ENCODE results near the gene LDLRAD3.

The LDLRAD3 gene

GRCh38 chr11:36123336-36124101, 179.7 kb downstream of the LDLRAD3 start:
- Histone ChIP-seq H3K27me3 (ENCODE audit: control insufficient read depth, insufficient read depth, low read length) (no peaks in the 10 kb centered on the region), H3K4me1 (no peaks in the 10 kb centered on the region), H3K9ac (no peak overlapping the region), H3K36me3 (ENCODE audit: control insufficient read depth, insufficient read depth, low read length) (no peaks in the 10 kb centered on the region), H3K79me2 (no peaks in the 10 kb centered on the region), H3K4me3 (ENCODE audit: low read depth, low read length) (no peak overlapping the region), H2AFZ (no peak overlapping the region), H3K4me2 (ENCODE audit: low read length) (no peak overlapping the region), H3K9me3 (ENCODE audit: control insufficient read depth, low read length) (no peaks in the 10 kb centered on the region), H3K27ac (no peak overlapping the region)
- no peak for TF ChIP-seq CTCF (IDR thresholded peaks at IDR 0.05)

- H3K4me1 ChIP-seq = no peaks in the 10 kb centered on the region
- no peak overlapping the region for H3K4me2 ChIP-seq (ENCODE audit: low read length)
- H3K27ac ChIP-seq = no peak overlapping the region
- H3K79me2 ChIP-seq = no peaks in the 10 kb centered on the region
- H3K36me3 ChIP-seq (ENCODE audit: control insufficient read depth, insufficient read depth, low read length) = no peaks in the 10 kb centered on the region
- no peak overlapping the region for H3K4me3 ChIP-seq (ENCODE audit: low read depth, low read length)
- no peaks in the 10 kb centered on the region for H3K9me3 ChIP-seq (ENCODE audit: control insufficient read depth, low read length)
- no peak for TF ChIP-seq CTCF (IDR thresholded peaks at IDR 0.05)
- no peak overlapping the region for H2AFZ ChIP-seq
- no peaks in the 10 kb centered on the region for H3K27me3 ChIP-seq (ENCODE audit: control insufficient read depth, insufficient read depth, low read length)
- no peak overlapping the region for H3K9ac ChIP-seq
These were observed 182.8 kb downstream of the LDLRAD3 start for GRCh38 chr11:36126678-36127077.

DNA sequence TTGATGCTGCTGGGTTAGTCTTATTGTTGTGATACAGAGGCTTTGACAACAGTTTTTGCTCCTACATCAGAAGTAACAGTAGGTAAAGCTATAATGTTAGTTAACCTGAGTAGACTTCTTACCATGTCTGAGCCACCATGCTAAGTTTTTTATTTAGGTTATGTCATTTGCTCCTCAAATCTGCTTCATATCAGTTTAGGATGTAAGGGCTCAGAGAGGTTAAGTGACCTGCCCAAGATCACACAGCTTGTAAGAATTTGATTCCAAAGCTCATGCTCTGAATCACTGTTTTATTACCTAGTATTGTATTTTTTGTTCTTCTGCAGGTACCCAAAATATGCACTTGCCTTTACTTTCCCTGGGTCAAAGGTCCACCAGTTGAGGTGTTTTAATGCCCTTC, 183.7 kb downstream of the LDLRAD3 start:
- Histone ChIP-seq H3K9ac (no peak overlapping the region), H3K4me2 (ENCODE audit: low read length) (no peak overlapping the region)
- no peak for TF ChIP-seq CTCF (IDR thresholded peaks at IDR 0.05)

DNA sequence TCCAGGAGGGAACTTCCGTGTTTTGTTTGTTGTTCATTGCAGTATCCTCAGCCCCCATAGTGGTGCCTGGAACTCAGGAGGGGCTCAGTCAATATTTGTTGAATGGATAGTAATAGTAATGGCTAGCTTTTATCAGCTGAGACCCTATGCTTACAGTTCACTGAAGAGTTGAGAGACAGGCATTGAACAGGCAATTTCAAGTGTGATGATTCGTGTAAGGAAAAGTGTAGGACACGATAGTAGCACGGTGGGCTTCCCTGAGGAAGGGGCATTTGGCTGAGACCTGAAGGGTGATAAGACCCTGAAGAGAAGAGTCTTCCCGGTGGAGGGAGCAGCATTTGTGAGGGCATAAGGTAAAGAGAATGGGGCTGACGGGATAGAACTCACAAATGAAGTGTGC, 186.1 kb downstream of the LDLRAD3 start:
- Histone ChIP-seq H3K4me2 (ENCODE audit: low read length) (no peak overlapping the region), H3K36me3 (ENCODE audit: control insufficient read depth, insufficient read depth, low read length) (no peaks in the 10 kb centered on the region), H2AFZ (no peak overlapping the region), H3K27me3 (ENCODE audit: control insufficient read depth, insufficient read depth, low read length) (no peaks in the 10 kb centered on the region), H3K79me2 (no peaks in the 10 kb centered on the region), H3K4me3 (ENCODE audit: low read depth, low read length) (no peak overlapping the region), H3K27ac (no peak overlapping the region), H3K4me1 (no peaks in the 10 kb centered on the region), H3K9me3 (ENCODE audit: control insufficient read depth, low read length) (no peaks in the 10 kb centered on the region), H3K9ac (no peak overlapping the region)
- no peak for TF ChIP-seq CTCF (IDR thresholded peaks at IDR 0.05)

More for the DNA sequence above, 183.7 kb downstream of the LDLRAD3 start:
- H3K79me2 ChIP-seq = no peaks in the 10 kb centered on the region
- H3K4me1 ChIP-seq = no peaks in the 10 kb centered on the region
- H3K4me3 ChIP-seq (ENCODE audit: low read depth, low read length) = no peak overlapping the region
- H3K9me3 ChIP-seq (ENCODE audit: control insufficient read depth, low read length) = no peaks in the 10 kb centered on the region
- H2AFZ ChIP-seq = no peak overlapping the region
- H3K27ac ChIP-seq = no peak overlapping the region
- H3K27me3 ChIP-seq (ENCODE audit: control insufficient read depth, insufficient read depth, low read length) = no peaks in the 10 kb centered on the region
- H3K36me3 ChIP-seq (ENCODE audit: control insufficient read depth, insufficient read depth, low read length) = no peaks in the 10 kb centered on the region

GRCh38 chr11:36130401-36130800, 186.5 kb downstream of the LDLRAD3 start:
- Histone ChIP-seq H3K79me2 (no peaks in the 10 kb centered on the region), H3K36me3 (ENCODE audit: control insufficient read depth, insufficient read depth, low read length) (no peaks in the 10 kb centered on the region), H3K9ac (no peak overlapping the region), H3K4me1 (no peaks in the 10 kb centered on the region), H3K27me3 (ENCODE audit: control insufficient read depth, insufficient read depth, low read length) (no peaks in the 10 kb centered on the region), H3K4me3 (ENCODE audit: low read depth, low read length) (no peak overlapping the region), H3K27ac (no peak overlapping the region), H3K9me3 (ENCODE audit: control insufficient read depth, low read length) (no peaks in the 10 kb centered on the region), H2AFZ (no peak overlapping the region), H3K4me2 (ENCODE audit: low read length) (no peak overlapping the region)
- no peak for TF ChIP-seq CTCF (IDR thresholded peaks at IDR 0.05)
